Lung (tissue), 12 donors: Measurements from ENCODE around the gene FAM117B. TPM values are rescaled to one million over a fixed set of nuclear protein-coding genes. Genes with fewer than 3 reads are reported as not detected.
A peak's percentile ranks its signal among the peaks of the same experiment; 100 is the strongest.

ENCODE experiments used
- ATAC-seq: fragments of 200-7000 bp; cut with Tn5 transposase; one replicate; pipeline ENCODE4 v1.9.1; 2020; ENCODE audit warnings: moderate number of reproducible peaks; ENCODE audit not compliant: insufficient read depth, low FRiP score
- DNase-seq, 3 donors: peaks; one replicate each; pipeline ENCODE4 v3.0.0-alpha.2; 2013 to 2017
- H3K27ac ChIP-seq, 2 donors: one replicate each; pipeline ENCODE4 v1.5.1; 2013; ENCODE audit warnings: mild to moderate bottlenecking in 2 of 2, moderate library complexity in 2 of 2, control low read depth in 1 of 2, inconsistent platforms in 1 of 2, low read depth in 1 of 2, low read length in 1 of 2
- H3K27me3 ChIP-seq, 3 donors: one replicate each; pipeline ENCODE4 v1.5.1; 2013; ENCODE audit warnings: low read length in 2 of 3; ENCODE audit not compliant: control insufficient read depth in 3 of 3, insufficient read depth in 3 of 3
- H3K36me3 ChIP-seq, 4 donors: one replicate each; pipeline ENCODE4 v1.5.1; 2013; ENCODE audit warnings: low read length in 4 of 4, mild to moderate bottlenecking in 1 of 4, moderate library complexity in 1 of 4; ENCODE audit not compliant: control insufficient read depth in 4 of 4, insufficient read depth in 4 of 4
- H3K4me1 ChIP-seq, 5 donors: one replicate each; pipeline ENCODE4 v1.5.1; 2013; ENCODE audit warnings: low read length in 5 of 5, mild to moderate bottlenecking in 2 of 5, moderate library complexity in 1 of 5; ENCODE audit not compliant: control insufficient read depth in 5 of 5, insufficient read depth in 5 of 5
- H3K4me3 ChIP-seq: one replicate; pipeline ENCODE4 v1.5.1; 2013; ENCODE audit warnings: mild to moderate bottlenecking, control low read depth, moderate library complexity
- H3K9ac ChIP-seq, 2 donors: one replicate each; pipeline ENCODE4 v1.5.1; 2013; ENCODE audit warnings: low read length in 2 of 2, control low read depth in 1 of 2; ENCODE audit not compliant: insufficient read depth in 1 of 2
- H3K9me3 ChIP-seq, 4 donors: one replicate each; pipeline ENCODE4 v1.5.1; 2013; ENCODE audit warnings: low read length in 3 of 4, mild to moderate bottlenecking in 1 of 4, moderate library complexity in 1 of 4; ENCODE audit not compliant: control insufficient read depth in 4 of 4, insufficient read depth in 3 of 4
- WGBS, 2 donors: extraction: QIAGEN DNeasy Blood & Tissue Kit; methylation state at CpG; one replicate each; pipeline ENCODE4 v1.1.7; 2013; 5-methylcytosine and 5-hydroxymethylcytosine counted together
- polyA plus RNA-seq, 2 donors: library from polyadenylated mRNA; stranded (reverse); fragments of 200-250 nt; gene quantifications; one replicate each; pipeline ENCODE4 v1.2.1, GENCODE V29; 2013
- total RNA-seq, 2 donors: library from RNA; depleted of rRNA in 1 of 2; stranded (reverse); fragments of >200 nt in 1 of 2; gene quantifications; one replicate each; pipeline ENCODE4 v1.2.1, GENCODE V29; 2014 to 2021
- TF ChIP-seq, protein P1 (sequence below): IDR thresholded peaks from 2 replicates; pipeline ENCODE4 v1.5.1; 2012; ENCODE audit warnings: mild to moderate bottlenecking; ENCODE audit errors: control extremely low read depth, extremely low read depth
- donor health status: control.
- donor health status: control.
- donor health status: Bipolar disorder and iron deficiency.
- donor health status: healthy.
- donor health status: DM: yes; HTN: yes; CAD: no.

The FAM117B gene
- total and polyA plus RNA-seq, 4 donors: 1.4 to 19.9 (median 4.5) TPM

- Histone ChIP-seq H3K9me3 (no peaks in the 10 kb centered on the region), H3K9ac (peak overlapping the region; percentile 78 to 99), H3K27me3 (no peaks in the 10 kb centered on the region), H3K36me3 (no peaks in the 10 kb centered on the region), H3K27ac (peak overlapping the region; percentile 95 to 99), H3K4me1 (peaks cover 0 to 19% (median 3%) of the 10 kb centered on the region in 5 donors), H3K4me3 (peak overlapping the region; percentile 89)
- ATAC-seq: peak; percentile 84
- WGBS, 2 donors: 0 to 1% methylated on average over 46 to 92 of the region's 92 CpGs
- peak; percentile 88 to 90 (median 88) for DNase-seq
- TF ChIP-seq, protein P1, sequence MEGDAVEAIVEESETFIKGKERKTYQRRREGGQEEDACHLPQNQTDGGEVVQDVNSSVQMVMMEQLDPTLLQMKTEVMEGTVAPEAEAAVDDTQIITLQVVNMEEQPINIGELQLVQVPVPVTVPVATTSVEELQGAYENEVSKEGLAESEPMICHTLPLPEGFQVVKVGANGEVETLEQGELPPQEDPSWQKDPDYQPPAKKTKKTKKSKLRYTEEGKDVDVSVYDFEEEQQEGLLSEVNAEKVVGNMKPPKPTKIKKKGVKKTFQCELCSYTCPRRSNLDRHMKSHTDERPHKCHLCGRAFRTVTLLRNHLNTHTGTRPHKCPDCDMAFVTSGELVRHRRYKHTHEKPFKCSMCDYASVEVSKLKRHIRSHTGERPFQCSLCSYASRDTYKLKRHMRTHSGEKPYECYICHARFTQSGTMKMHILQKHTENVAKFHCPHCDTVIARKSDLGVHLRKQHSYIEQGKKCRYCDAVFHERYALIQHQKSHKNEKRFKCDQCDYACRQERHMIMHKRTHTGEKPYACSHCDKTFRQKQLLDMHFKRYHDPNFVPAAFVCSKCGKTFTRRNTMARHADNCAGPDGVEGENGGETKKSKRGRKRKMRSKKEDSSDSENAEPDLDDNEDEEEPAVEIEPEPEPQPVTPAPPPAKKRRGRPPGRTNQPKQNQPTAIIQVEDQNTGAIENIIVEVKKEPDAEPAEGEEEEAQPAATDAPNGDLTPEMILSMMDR: no peak
These were observed 851 bp downstream of the FAM117B start for GRCh38 chr2:202635428-202636212.

DNA sequence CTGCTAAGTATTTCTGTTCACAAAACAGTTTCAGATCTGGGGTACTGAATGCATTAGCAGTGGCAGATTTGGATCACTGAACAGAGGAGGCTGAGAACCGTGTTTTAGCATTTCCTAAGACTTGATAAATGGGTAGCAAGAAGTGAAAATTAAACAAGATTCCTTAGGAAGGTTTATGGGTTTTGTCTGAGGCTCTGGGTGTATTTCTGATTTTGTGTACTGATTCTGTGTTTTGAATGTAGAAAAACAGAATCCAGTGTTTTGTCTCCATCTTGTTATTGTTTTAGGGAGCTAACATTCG lies 1.4 kb downstream of the FAM117B start:
- H3K4me3 ChIP-seq: no peak overlapping the region
- 1 to 3% methylated on average over 2 of the region's 2 CpGs for WGBS, 2 donors
- ATAC-seq (no peak), DNase-seq (no peak)
- H3K4me1 ChIP-seq: peaks cover 0 to 19% (median 3%) of the 10 kb centered on the region in 5 donors
- peak overlapping the region; percentile 55 to 90 for H3K27ac ChIP-seq
- H3K9me3 ChIP-seq: no peaks in the 10 kb centered on the region
- H3K36me3 ChIP-seq: no peaks in the 10 kb centered on the region
- no peaks in the 10 kb centered on the region for H3K27me3 ChIP-seq
- TF ChIP-seq, protein P1: no peak
- H3K9ac ChIP-seq: peak overlapping the region; percentile 78 to 99

DNA sequence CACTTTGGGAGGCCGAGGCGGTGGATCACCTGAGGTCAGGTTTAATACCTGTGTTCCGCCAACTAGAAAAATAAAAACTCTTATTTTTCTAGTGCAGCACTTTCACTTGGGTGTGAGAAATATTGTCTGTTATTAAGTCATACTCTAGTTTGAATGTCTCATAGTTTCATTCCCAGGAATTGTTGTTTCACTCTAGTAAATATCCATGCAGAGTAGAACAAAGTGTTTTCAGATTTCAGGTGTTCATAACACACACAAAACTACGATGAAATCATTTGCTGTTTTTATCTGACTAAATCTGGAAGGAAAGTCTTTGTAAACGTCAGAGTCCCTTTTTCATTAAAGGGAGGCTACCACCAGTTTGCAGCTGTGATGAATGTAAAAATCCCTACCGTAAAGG lies 4.0 kb downstream of the FAM117B start:
- no peaks in the 10 kb centered on the region for H3K27me3 ChIP-seq
- H3K27ac ChIP-seq: no peak overlapping the region
- no peaks in the 10 kb centered on the region for H3K9me3 ChIP-seq
- 86 to 89% methylated on average over 6 of the region's 6 CpGs for WGBS, 2 donors
- H3K9ac ChIP-seq: no peak overlapping the region
- no peak for ATAC-seq
- H3K36me3 ChIP-seq: no peaks in the 10 kb centered on the region
- no peak for DNase-seq
- peaks cover 0 to 21% (median 9%) of the 10 kb centered on the region in 5 donors for H3K4me1 ChIP-seq
- TF ChIP-seq, protein P1: no peak
- no peak overlapping the region for H3K4me3 ChIP-seq

DNA sequence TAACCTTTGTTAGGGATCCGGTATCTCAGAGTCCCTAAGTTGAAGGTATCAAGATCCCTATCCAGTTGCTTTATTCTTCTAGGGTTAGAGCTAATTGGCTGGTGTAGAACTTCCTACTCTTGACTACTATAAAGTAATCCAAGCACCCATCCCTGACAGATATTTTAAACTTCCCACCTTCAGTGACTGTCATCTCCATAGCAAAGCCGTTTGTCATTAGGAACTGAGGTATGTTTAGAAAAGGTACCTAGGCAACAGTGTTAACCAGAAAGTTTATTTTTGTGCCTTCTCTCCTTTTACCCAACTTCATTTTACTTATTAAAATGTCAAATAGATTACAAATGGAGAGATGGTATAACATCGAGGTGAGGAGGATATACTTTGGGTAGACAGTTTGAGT lies 4.5 kb downstream of the FAM117B start:
- DNase-seq (no peak), ATAC-seq (no peak)
- no peak overlapping the region for H3K9ac ChIP-seq
- 86 to 90% methylated on average over 3 of the region's 3 CpGs for WGBS, 2 donors
- peaks cover 0 to 17% (median 11%) of the 10 kb centered on the region in 5 donors for H3K4me1 ChIP-seq
- TF ChIP-seq, protein P1: no peak
- no peak overlapping the region for H3K4me3 ChIP-seq
- no peak overlapping the region for H3K27ac ChIP-seq
- H3K9me3 ChIP-seq: no peaks in the 10 kb centered on the region
- no peaks in the 10 kb centered on the region for H3K27me3 ChIP-seq
- H3K36me3 ChIP-seq: no peaks in the 10 kb centered on the region
